Measurements from ENCODE around the gene WDR37.

The WDR37 gene

GRCh38 chr10:1128115-1128514 is 71.9 kb downstream of the WDR37 start:
- DNase-seq (ENCODE audit: low spot score), result no peak

GRCh38 chr10:1128649-1129048 is 72.5 kb downstream of the WDR37 start:
- DNase-seq (ENCODE audit: low spot score), result no peak

GRCh38 chr10:1130226-1130625 is 74.0 kb downstream of the WDR37 start:
- no peak for DNase-seq (ENCODE audit: low spot score)

GRCh38 chr10:1130995-1131790 is 75.0 kb downstream of the WDR37 start:
- DNase-seq (ENCODE audit: low spot score), result no peak

GRCh38 chr10:1132584-1132983 is 76.4 kb downstream of the WDR37 start:
- DNase-seq (ENCODE audit: low spot score), result no peak

- no peak for DNase-seq (ENCODE audit: low spot score)
Measured at GRCh38 chr10:1133495-1134045, 77.4 kb downstream of the WDR37 start.

GRCh38 chr10:1134156-1134555 is 78.0 kb downstream of the WDR37 start:
- no peak for DNase-seq (ENCODE audit: low spot score)

- DNase-seq (ENCODE audit: low spot score), result no peak
Measured at GRCh38 chr10:1136268-1136667, 80.1 kb downstream of the WDR37 start.

- DNase-seq (ENCODE audit: low spot score), result no peak
Measured at GRCh38 chr10:1137499-1138163, 81.4 kb downstream of the WDR37 start.

GRCh38 chr10:1138529-1138928 is 82.3 kb downstream of the WDR37 start:
- DNase-seq (ENCODE audit: low spot score), result no peak

GRCh38 chr10:1141261-1141660 is 85.1 kb downstream of the WDR37 start:
- DNase-seq (ENCODE audit: low spot score), result no peak

- DNase-seq (ENCODE audit: low spot score), result no peak
Measured at GRCh38 chr10:1141701-1142100, 85.5 kb downstream of the WDR37 start.

- no peak for DNase-seq (ENCODE audit: low spot score)
Measured at GRCh38 chr10:1142596-1142995, 86.4 kb downstream of the WDR37 start.

GRCh38 chr10:1147810-1148209 is 91.6 kb downstream of the WDR37 start:
- no peak for DNase-seq (ENCODE audit: low spot score)

- DNase-seq (ENCODE audit: low spot score), result no peak
Measured at GRCh38 chr10:1148855-1149605, 92.8 kb downstream of the WDR37 start.

GRCh38 chr10:1149793-1150637 is 93.8 kb downstream of the WDR37 start:
- no peak for DNase-seq (ENCODE audit: low spot score)

- DNase-seq (ENCODE audit: low spot score), result no peak
Measured at GRCh38 chr10:1150638-1150955, 94.4 kb downstream of the WDR37 start.

GRCh38 chr10:1151076-1152033 is 95.2 kb downstream of the WDR37 start:
- DNase-seq (ENCODE audit: low spot score), result no peak

- no peak for DNase-seq (ENCODE audit: low spot score)
Measured at GRCh38 chr10:1152386-1153250, 96.4 kb downstream of the WDR37 start.
